Calu3 (cell line): Measurements from ENCODE around the gene LIMCH1. TPM values are rescaled to one million over a fixed set of nuclear protein-coding genes. Genes with fewer than 3 reads are reported as not detected.

Source experiments
- BruUV-seq: library from RNA; stranded (reverse); fragments of 400-500 nt; replicated peaks from 2 replicates; lab custom pipeline; 2021; lab: Mats Ljungman, UMichigan
- CTCF ChIA-PET: fragments of 300-600 bp; sonication (Branson Sonifier 250); formaldehyde crosslinking; loops from one replicate; lab custom pipeline; 2022; ENCODE audit warnings: antibody characterized with exemption; lab: Charles Lee
- DNase-seq: peaks from one replicate; pipeline ENCODE4 v3.0.0; 2022
- H3K27ac Mint-ChIP-seq: one replicate; pipeline ENCODE4 v1.8.0; 2022; ENCODE audit warnings: mixed read lengths; ENCODE audit not compliant: unreplicated experiment
- H3K27me3 Mint-ChIP-seq: one replicate; pipeline ENCODE4 v1.8.0; 2022; ENCODE audit warnings: mixed read lengths; ENCODE audit not compliant: unreplicated experiment
- H3K36me3 Mint-ChIP-seq: one replicate; pipeline ENCODE4 v1.8.0; 2022; ENCODE audit warnings: mild to moderate bottlenecking, moderate library complexity, mixed read lengths; ENCODE audit not compliant: insufficient read depth, unreplicated experiment
- H3K4me1 Mint-ChIP-seq: one replicate; pipeline ENCODE4 v1.8.0; 2022; ENCODE audit warnings: mild to moderate bottlenecking, low read depth, mixed read lengths; ENCODE audit not compliant: unreplicated experiment
- H3K4me3 Mint-ChIP-seq: one replicate; pipeline ENCODE4 v1.8.0; 2022; ENCODE audit warnings: mild to moderate bottlenecking, low read depth, moderate library complexity, mixed read lengths; ENCODE audit not compliant: unreplicated experiment
- H3K9me3 Mint-ChIP-seq: one replicate; pipeline ENCODE4 v1.8.0; 2022; ENCODE audit warnings: low read depth, mixed read lengths; ENCODE audit not compliant: unreplicated experiment
- CTCF ChIP-seq: fragments of 200-600 bp; IDR thresholded peaks from one replicate; pipeline ENCODE4 v1.8.0; 2022; ENCODE audit warnings: antibody characterized with exemption; ENCODE audit not compliant: unreplicated experiment
- intact Hi-C: fragments of 100-400 bp; cut with micrococcal nuclease; formaldehyde crosslinking; loops from one replicate; pipeline ENCODE4 v1.10.0; 2022; ENCODE audit not compliant: unreplicated experiment
- total RNA-seq: library from RNA; stranded (reverse); gene quantifications from 2 replicates; pipeline ENCODE4 v1.2.3, GENCODE V29; 2022

Gene LIMCH1
- total RNA-seq, 1 experiment from 2014 or later: 78.7 TPM

GRCh38 chr4:41573502-41574001 lies 35.6 kb downstream of the LIMCH1 start:
- no peaks in the 10 kb centered on the region for H3K9me3 Mint-ChIP-seq
- no peaks in the 10 kb centered on the region for H3K27me3 Mint-ChIP-seq
- no peak overlapping the region for H3K27ac Mint-ChIP-seq
- H3K4me1 Mint-ChIP-seq: no peaks in the 10 kb centered on the region
- BruUV-seq: no TSS peak
- no peak overlapping the region for H3K4me3 Mint-ChIP-seq
- no peaks in the 10 kb centered on the region for H3K36me3 Mint-ChIP-seq
- no peak for TF ChIP-seq CTCF
- DNase-seq: no peak
- intact Hi-C loops: no loop called here
- CTCF ChIA-PET: no interaction called here

GRCh38 chr4:41575207-41575606 lies 37.2 kb downstream of the LIMCH1 start:
- Mint-ChIP-seq H3K4me3 (no peak overlapping the region), H3K9me3 (no peaks in the 10 kb centered on the region), H3K27me3 (no peaks in the 10 kb centered on the region), H3K36me3 (no peaks in the 10 kb centered on the region), H3K4me1 (no peaks in the 10 kb centered on the region), H3K27ac (no peak overlapping the region)
- DNase-seq: no peak
- intact Hi-C loops: no loop called here
- CTCF ChIA-PET: interaction anchor here (1.0 kb wide), 1 partner anchor 17 kb away, joined by 3 read pairs; no protein-coding TSS in a partner anchor
- no peak for TF ChIP-seq CTCF
- no TSS peak for BruUV-seq

- H3K27ac Mint-ChIP-seq: no peak overlapping the region
- H3K27me3 Mint-ChIP-seq: no peaks in the 10 kb centered on the region
- no peaks in the 10 kb centered on the region for H3K9me3 Mint-ChIP-seq
- BruUV-seq: no TSS peak
- H3K36me3 Mint-ChIP-seq: no peaks in the 10 kb centered on the region
- H3K4me1 Mint-ChIP-seq: no peaks in the 10 kb centered on the region
- CTCF ChIA-PET: interaction anchor here (1.0 kb wide), 1 partner anchor 18 kb away, joined by 3 read pairs; no protein-coding TSS in a partner anchor
- H3K4me3 Mint-ChIP-seq: no peak overlapping the region
- intact Hi-C loops: no loop called here
- DNase-seq: no peak
- no peak for TF ChIP-seq CTCF
Observed at GRCh38 chr4:41575665-41576064, 37.7 kb downstream of the LIMCH1 start.

- CTCF ChIA-PET: interaction anchor here (0.6 to 0.7 kb wide), 4 partner anchors 198 to 756 kb away, joined by 3 to 4 read pairs (median 3); no protein-coding TSS in a partner anchor
- Mint-ChIP-seq H3K4me1 (no peaks in the 10 kb centered on the region), H3K4me3 (no peak overlapping the region), H3K9me3 (peaks cover 5% of the 10 kb centered on the region), H3K27me3 (no peaks in the 10 kb centered on the region), H3K36me3 (no peaks in the 10 kb centered on the region), H3K27ac (no peak overlapping the region)
- intact Hi-C loops: no loop called here
- BruUV-seq: no TSS peak
- no peak for TF ChIP-seq CTCF
- no peak for DNase-seq
Observed at GRCh38 chr4:41579043-41579442, 41.1 kb downstream of the LIMCH1 start.
